ENCODE results near the gene TSC2.

Gene TSC2

DNA sequence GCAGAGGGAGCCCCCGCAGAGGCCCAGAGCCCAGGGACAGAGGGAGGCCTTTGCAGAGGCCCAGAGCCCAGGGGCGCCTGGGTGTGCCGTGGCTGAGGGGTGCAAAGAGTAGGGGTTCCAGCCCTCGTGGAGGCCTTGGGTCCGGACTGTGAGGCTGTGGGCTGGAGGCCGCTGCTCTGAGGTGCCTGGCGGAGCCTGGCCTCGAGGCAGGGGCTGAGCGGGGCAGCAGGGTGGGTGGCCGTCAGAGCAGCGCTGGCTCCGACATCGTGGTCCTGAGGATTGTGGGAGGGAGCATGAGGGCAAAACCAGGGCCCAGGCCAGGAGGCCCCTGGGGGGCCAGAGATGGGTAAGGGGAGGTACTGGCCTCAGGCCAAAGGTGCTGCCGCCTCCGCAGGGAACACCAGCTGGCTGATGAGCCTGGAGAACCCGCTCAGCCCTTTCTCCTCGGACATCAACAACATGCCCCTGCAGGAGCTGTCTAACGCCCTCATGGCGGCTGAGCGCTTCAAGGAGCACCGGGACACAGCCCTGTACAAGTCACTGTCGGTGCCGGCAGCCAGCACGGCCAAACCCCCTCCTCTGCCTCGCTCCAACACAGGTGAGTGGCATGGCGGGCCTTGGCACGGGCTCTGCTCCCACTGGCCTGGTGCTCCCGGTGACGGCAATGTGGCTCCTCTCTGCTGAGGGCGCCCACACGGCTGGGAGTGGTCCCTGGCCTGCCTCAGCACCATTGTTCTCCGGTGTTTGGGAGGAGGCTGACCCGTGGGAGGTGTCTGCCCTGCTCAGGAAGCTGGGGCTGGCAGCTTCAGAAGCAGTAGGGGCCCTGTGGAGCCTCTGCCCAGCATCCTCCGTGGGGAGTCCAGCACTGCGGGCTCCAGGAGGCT, 33.7 kb downstream of the TSC2 start:
- DNase-seq (ENCODE audit: extremely low read depth, low read depth): no peak
- TF ChIP-seq, protein P1, sequence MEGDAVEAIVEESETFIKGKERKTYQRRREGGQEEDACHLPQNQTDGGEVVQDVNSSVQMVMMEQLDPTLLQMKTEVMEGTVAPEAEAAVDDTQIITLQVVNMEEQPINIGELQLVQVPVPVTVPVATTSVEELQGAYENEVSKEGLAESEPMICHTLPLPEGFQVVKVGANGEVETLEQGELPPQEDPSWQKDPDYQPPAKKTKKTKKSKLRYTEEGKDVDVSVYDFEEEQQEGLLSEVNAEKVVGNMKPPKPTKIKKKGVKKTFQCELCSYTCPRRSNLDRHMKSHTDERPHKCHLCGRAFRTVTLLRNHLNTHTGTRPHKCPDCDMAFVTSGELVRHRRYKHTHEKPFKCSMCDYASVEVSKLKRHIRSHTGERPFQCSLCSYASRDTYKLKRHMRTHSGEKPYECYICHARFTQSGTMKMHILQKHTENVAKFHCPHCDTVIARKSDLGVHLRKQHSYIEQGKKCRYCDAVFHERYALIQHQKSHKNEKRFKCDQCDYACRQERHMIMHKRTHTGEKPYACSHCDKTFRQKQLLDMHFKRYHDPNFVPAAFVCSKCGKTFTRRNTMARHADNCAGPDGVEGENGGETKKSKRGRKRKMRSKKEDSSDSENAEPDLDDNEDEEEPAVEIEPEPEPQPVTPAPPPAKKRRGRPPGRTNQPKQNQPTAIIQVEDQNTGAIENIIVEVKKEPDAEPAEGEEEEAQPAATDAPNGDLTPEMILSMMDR (IDR thresholded peaks at IDR 0.05; ENCODE audit: low read depth, low read length): no peak

DNA sequence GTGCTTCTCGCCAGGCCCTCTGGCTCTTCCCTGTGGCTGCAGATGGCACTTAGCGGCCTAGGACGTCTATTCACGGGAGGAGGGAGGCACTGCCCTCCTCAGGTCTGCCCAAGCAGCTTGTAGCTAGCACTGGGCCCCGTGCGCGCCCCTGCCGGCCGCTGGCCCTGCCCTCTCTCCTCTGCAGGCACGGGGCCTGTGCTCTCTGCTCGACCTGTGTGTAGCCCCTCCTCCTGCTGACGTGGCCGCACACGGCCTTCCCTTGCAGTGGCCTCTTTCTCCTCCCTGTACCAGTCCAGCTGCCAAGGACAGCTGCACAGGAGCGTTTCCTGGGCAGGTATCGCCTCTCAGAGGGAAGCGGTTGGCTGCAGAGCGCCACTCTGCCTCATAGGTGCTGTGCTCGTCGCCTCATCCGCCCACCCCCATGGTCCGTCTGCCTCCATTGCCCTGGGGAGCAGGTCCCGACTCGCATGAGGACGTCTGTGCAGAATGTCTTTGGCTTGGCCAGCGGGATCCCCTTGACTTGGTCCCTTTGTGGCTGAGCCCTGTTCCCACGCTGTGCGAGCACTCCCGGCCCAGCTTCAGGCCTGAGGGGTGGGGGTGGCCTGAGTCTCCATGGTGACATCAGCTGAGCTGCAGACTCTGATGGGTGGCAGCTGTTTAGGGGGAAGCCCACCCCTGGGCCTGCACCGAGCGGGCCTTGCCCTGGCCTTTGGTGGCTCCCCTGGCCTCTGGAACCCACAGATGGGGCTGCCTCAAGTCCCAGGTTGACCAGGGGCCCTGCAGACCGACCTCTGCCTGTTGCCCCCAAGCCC, 34.6 kb downstream of the TSC2 start:
- TF ChIP-seq, protein P1 (IDR thresholded peaks at IDR 0.05; ENCODE audit: low read depth, low read length): no peak
- no peak for DNase-seq (ENCODE audit: extremely low read depth, low read depth)

DNA sequence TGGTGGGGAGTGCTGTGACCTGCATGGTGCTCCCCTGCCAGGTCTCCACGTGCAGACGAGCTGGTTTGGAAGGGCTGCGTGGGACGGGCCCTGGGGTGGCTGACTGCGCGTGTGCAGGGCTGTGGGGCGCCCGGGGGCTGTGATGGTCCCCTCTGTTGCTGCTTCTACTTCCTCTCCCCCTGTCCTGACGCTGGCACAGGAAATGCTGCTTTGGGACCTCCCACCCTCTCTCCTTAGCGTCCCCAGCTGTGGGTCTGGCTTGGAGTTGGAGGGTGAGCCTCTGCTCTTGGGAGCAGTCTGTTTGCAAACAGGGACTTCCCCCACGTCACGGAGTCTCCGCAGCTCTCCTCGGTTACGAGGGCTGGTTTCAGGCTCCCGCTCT, 35.2 kb downstream of the TSC2 start:
- DNase-seq (ENCODE audit: extremely low read depth, low read depth): no peak
- TF ChIP-seq, protein P1 (IDR thresholded peaks at IDR 0.05; ENCODE audit: low read depth, low read length): no peak

DNA sequence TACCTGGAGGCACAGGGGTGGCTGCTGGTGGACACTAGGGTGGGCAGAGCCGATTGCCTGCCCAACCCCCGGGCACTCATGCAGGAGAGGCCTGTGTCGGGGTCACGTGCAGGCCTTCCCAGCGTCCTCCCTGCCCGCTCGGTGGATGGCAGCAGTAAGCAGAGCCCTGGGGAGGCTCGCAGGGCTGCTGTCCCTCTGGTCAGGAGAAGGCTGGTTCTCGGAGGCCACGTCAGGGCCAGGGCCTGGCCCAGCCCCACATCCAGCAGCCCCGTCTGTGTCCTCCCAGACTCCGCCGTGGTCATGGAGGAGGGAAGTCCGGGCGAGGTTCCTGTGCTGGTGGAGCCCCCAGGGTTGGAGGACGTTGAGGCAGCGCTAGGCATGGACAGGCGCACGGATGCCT, 35.6 kb downstream of the TSC2 start:
- TF ChIP-seq, protein P1 (IDR thresholded peaks at IDR 0.05; ENCODE audit: low read depth, low read length): no peak
- DNase-seq (ENCODE audit: extremely low read depth, low read depth): no peak

DNA sequence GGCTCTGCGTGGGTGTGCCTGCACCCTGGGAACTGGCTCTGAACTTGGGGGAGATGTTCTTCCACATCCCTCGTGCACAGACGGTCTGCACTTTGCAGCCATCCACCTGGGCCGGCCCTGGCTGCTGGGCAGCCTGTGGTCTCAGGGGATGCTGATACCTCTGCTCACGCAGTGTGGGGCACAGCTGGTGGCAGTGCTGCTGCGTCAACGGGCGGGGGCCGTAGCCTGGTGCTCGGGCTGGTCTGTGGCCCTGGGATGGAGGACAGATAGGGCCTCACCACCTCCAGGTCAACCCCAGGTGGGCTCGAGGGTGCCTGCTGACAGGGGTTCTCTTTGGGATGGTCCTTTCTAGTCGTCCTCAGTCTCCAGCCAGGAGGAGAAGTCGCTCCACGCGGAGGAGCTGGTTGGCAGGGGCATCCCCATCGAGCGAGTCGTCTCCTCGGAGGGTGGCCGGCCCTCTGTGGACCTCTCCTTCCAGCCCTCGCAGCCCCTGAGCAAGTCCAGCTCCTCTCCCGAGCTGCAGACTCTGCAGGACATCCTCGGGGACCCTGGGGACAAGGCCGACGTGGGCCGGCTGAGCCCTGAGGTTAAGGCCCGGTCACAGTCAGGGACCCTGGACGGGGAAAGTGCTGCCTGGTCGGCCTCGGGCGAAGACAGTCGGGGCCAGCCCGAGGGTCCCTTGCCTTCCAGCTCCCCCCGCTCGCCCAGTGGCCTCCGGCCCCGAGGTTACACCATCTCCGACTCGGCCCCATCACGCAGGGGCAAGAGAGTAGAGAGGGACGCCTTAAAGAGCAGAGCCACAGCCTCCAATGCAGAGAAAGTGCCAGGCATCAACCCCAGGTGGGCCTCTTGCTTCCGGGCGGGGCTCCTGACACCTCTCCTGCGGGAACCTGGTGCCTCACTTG, 36.3 kb downstream of the TSC2 start:
- no peak for DNase-seq (ENCODE audit: extremely low read depth, low read depth)
- TF ChIP-seq, protein P1 (IDR thresholded peaks at IDR 0.05; ENCODE audit: low read depth, low read length): no peak

DNA sequence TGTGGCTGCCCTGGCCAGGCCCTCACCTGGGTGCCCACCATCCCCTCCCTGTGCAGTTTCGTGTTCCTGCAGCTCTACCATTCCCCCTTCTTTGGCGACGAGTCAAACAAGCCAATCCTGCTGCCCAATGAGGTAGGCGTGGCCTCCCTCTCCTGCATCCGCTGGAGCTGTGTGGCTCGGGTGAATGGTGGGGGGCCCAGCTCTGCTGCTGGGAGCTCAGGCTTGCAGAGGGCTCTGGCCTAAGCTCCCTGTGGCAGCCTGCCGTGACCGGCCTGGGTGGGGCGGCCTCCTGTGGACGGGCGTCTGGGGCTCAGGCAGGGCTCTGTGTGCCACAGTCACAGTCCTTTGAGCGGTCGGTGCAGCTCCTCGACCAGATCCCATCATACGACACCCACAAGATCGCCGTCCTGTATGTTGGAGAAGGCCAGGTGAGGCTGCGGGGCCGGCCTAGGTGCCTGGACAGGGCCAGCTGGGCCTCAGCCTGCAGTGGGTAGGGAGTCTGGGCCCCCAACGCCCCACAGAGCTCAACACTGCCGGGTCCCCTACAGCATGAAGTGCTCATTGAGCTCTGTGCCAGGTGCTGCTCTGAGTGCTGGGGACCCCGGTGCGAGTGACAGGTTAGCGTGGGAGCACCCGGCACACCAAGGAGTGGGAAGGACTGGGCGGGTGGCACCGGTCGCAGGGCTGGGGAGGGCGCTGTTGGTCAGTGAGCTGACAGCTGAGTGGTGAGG, 37.3 kb downstream of the TSC2 start:
- TF ChIP-seq, protein P1 (IDR thresholded peaks at IDR 0.05; ENCODE audit: low read depth, low read length): no peak
- DNase-seq (ENCODE audit: extremely low read depth, low read depth): no peak

Measured in AG09319 (cell line).